H1 (cell line): ENCODE measurements around the gene SPPL3.

Experiments
- CTCF ChIP-seq, 3 experiments: IDR thresholded peaks; 1 replicate in 2 of 3; 2 replicates in 1 of 3; pipeline versions ENCODE4 v1.5.1 to v1.6.1; 2011; ENCODE audit warnings: low read length in 3 of 3, mild to moderate bottlenecking in 3 of 3, inconsistent platforms in 2 of 3, low read depth in 1 of 3, moderate library complexity in 1 of 3; ENCODE audit not compliant: insufficient read depth in 1 of 3; ENCODE audit errors: control extremely low read depth in 1 of 3
- GABPA ChIP-seq: IDR thresholded peaks from 2 replicates; pipeline ENCODE4 v1.6.1; 2011; ENCODE audit warnings: mild to moderate bottlenecking, low read length, moderate library complexity, borderline replicate concordance; ENCODE audit not compliant: insufficient read depth
- HDAC6 ChIP-seq: IDR thresholded peaks from one replicate; pipeline ENCODE4 v1.7.1; 2012; ENCODE audit warnings: low read depth, mild to moderate bottlenecking, inconsistent platforms, low read length, moderate library complexity
- NRF1 ChIP-seq: IDR thresholded peaks from 2 replicates; pipeline ENCODE4 v1.6.1; 2011; ENCODE audit warnings: mild to moderate bottlenecking, low read depth, low read length, improper control_type of control experiment
- POLR2A ChIP-seq, 2 experiments: IDR thresholded peaks; 1 replicate in 1 of 2; 2 replicates in 1 of 2; pipeline ENCODE4 v1.6.1; 2011; ENCODE audit warnings: low read depth in 2 of 2, low read length in 2 of 2, mild to moderate bottlenecking in 2 of 2; ENCODE audit errors: control extremely low read depth in 1 of 2
- POLR2AphosphoS5 ChIP-seq: IDR thresholded peaks from 2 replicates; pipeline ENCODE4 v1.6.1; 2011; ENCODE audit warnings: low read depth, low read length
- TF ChIP-seq, protein P1 (sequence below): IDR thresholded peaks from 2 replicates; pipeline ENCODE4 v1.6.1; 2012; ENCODE audit warnings: low read length, inconsistent platforms

DNA sequence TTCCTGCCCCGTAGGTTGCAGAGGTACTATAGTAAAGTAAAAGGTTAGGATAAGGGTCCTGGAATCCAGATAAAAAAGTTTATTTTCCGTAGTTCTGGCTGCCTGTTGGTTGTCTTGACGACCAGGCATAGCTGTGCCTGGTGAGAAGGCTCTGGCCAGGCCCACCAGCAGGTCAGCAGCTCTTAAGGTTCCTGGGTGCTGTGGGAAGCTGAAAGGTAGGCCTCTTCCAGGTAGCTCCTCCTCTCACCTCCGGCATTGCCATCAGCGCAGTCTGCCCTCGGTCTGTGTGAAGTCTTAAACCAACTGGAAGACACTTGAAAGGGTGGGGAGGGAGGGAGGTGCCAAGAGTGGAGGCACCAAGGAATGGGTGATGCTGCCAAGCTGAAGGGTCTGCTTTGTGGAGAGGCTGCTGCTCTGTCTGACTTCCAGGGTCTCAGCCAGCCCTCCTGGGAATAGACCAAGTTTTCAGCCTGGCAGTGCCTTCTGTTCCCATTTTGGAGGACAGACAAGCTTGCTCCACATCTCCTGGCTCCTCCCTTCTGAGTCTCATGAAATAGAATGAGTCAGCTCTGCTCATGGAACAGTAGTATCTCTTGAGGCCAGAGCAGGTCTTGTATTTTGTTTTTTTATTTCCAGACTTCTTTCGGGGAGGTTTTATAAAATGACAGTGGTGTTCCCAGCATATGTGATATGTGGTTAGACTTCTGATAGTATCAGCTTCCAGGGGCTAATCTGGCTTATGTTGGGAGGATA lies 183.7 kb downstream of the SPPL3 start:
- TF ChIP-seq HDAC6, result no peak
- no peak for TF ChIP-seq NRF1
- no peak for TF ChIP-seq POLR2A (IDR thresholded peaks at IDR 0.05; ENCODE audit: control extremely low read depth in 1 of 2, low read depth in 2 of 2, low read length in 2 of 2)
- no peak for TF ChIP-seq GABPA
- TF ChIP-seq, protein P1, sequence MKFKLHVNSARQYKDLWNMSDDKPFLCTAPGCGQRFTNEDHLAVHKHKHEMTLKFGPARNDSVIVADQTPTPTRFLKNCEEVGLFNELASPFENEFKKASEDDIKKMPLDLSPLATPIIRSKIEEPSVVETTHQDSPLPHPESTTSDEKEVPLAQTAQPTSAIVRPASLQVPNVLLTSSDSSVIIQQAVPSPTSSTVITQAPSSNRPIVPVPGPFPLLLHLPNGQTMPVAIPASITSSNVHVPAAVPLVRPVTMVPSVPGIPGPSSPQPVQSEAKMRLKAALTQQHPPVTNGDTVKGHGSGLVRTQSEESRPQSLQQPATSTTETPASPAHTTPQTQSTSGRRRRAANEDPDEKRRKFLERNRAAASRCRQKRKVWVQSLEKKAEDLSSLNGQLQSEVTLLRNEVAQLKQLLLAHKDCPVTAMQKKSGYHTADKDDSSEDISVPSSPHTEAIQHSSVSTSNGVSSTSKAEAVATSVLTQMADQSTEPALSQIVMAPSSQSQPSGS, result no peak
- no peak for TF ChIP-seq CTCF (IDR thresholded peaks at IDR 0.05; ENCODE audit: control extremely low read depth in 1 of 3, insufficient read depth in 1 of 3, low read depth in 1 of 3, low read length in 3 of 3)
- no peak for TF ChIP-seq POLR2AphosphoS5
